Stimulated activated CD8-positive, alpha-beta memory T cell treated with anti-CD3 and anti-CD28 coated beads, Interleukin-2, amount 100 ng/mL, for 1 hour (primary cell): Measurements from ENCODE around the gene EXOC4.

ENCODE experiments used
- DNase-seq, 2 donors: peaks; one replicate each; pipeline ENCODE4 v3.0.0-alpha.2; 2020; ENCODE audit warnings: low read depth in 2 of 2

Gene EXOC4

GRCh38 chr7:133828906-133829305 is 576.0 kb downstream of the EXOC4 start:
- DNase-seq, result no peak

GRCh38 chr7:133829336-133829897 is 576.5 kb downstream of the EXOC4 start:
- DNase-seq, result no peak

GRCh38 chr7:133830081-133830480 is 577.2 kb downstream of the EXOC4 start:
- no peak for DNase-seq

- DNase-seq, result no peak
These were observed 583.8 kb downstream of the EXOC4 start for GRCh38 chr7:133836666-133837065.

GRCh38 chr7:133837224-133837623 is 584.3 kb downstream of the EXOC4 start:
- DNase-seq, result no peak

GRCh38 chr7:133839121-133839520 is 586.2 kb downstream of the EXOC4 start:
- no peak for DNase-seq

GRCh38 chr7:133843341-133843740 is 590.5 kb downstream of the EXOC4 start:
- DNase-seq, result no peak

GRCh38 chr7:133845005-133845404 is 592.1 kb downstream of the EXOC4 start:
- DNase-seq, result no peak

GRCh38 chr7:133846203-133846945 is 593.5 kb downstream of the EXOC4 start:
- DNase-seq, result no peak

GRCh38 chr7:133850497-133851280 is 597.8 kb downstream of the EXOC4 start:
- DNase-seq, result no peak

GRCh38 chr7:133851411-133851810 is 598.5 kb downstream of the EXOC4 start:
- no peak for DNase-seq

- no peak for DNase-seq
These were observed 600.9 kb downstream of the EXOC4 start for GRCh38 chr7:133853706-133854276.

GRCh38 chr7:133854739-133855138 is 601.9 kb downstream of the EXOC4 start:
- DNase-seq, result no peak

- no peak for DNase-seq
These were observed 604.7 kb downstream of the EXOC4 start for GRCh38 chr7:133857376-133858119.

GRCh38 chr7:133858311-133858710 is 605.4 kb downstream of the EXOC4 start:
- DNase-seq, result no peak

- no peak for DNase-seq
These were observed 606.4 kb downstream of the EXOC4 start for GRCh38 chr7:133859231-133859630.

GRCh38 chr7:133859871-133860450 is 607.1 kb downstream of the EXOC4 start:
- no peak for DNase-seq

GRCh38 chr7:133860628-133861335 is 607.9 kb downstream of the EXOC4 start:
- DNase-seq, result no peak

GRCh38 chr7:133861876-133862275 is 609.0 kb downstream of the EXOC4 start:
- DNase-seq, result no peak

- DNase-seq, result no peak
These were observed 610.6 kb downstream of the EXOC4 start for GRCh38 chr7:133863362-133864061.
